ENCODE results near the gene SEMA5B. TPM values are rescaled to one million over a fixed set of nuclear protein-coding genes. Genes with fewer than 3 reads are reported as not detected.
A peak's percentile ranks its signal among the peaks of the same experiment; 100 is the strongest.

The SEMA5B gene
- polyA plus RNA-seq, 1 of the 3 experiments (the other 2 are of a cell fraction), result 0.43 TPM

DNA sequence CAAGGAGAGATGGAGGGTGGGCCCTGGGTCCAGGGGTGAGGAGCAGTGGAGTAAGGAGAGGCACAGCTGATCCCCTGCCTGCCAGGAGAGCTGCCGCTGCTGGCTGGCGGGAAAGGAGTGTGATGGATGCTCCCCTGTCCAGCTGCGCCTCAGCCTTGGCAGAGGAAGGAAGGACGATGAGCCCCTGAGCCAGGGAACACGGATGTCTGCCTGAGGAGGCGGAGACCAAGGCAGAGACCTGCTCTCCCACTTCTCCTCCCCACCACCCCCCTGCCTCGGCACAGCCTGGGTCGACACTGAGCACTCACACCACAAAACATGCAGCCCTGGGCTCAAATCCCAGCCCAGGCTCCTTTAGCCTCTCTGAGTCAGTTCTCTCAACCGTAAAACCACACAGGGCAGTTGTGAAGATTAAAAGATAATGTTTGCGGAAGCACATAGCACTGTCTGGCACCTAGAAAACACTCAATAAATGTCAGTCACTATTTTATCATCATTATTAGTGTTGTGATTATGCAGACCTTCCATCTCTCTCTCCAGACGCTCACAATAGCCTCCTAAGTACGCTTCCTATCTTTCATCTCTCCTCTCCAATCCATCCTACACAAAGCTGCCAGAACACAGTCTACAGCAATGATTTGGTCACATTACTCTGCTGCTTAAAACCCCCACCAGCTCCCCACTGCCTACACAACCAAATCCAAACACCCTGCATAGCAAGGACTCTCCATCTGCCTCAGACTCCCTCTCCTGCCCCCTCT lies 52.2 kb downstream of the SEMA5B start (continued):
- TF ChIP-seq, protein P1, sequence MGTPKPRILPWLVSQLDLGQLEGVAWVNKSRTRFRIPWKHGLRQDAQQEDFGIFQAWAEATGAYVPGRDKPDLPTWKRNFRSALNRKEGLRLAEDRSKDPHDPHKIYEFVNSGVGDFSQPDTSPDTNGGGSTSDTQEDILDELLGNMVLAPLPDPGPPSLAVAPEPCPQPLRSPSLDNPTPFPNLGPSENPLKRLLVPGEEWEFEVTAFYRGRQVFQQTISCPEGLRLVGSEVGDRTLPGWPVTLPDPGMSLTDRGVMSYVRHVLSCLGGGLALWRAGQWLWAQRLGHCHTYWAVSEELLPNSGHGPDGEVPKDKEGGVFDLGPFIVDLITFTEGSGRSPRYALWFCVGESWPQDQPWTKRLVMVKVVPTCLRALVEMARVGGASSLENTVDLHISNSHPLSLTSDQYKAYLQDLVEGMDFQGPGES (IDR thresholded peaks at IDR 0.05; ENCODE audit: low read depth, low read length), result no peak
- TF ChIP-seq SIN3A (IDR thresholded peaks at IDR 0.05; ENCODE audit: borderline replicate concordance, low read depth, low read length), result peak; percentile 70; the same call in 1 of the 2 replicates
- peak; percentile 62; the same call in 1 of the 2 replicates for TF ChIP-seq FOXM1 (IDR thresholded peaks at IDR 0.05; ENCODE audit: low read depth)
- peak; percentile 100 for TF ChIP-seq RCOR1 (IDR thresholded peaks at IDR 0.05; ENCODE audit: low read length)
- 0 out of 2 replicates have a peak, but pooled peaks have one; percentile 50 for TF ChIP-seq ELF1 (IDR thresholded peaks at IDR 0.05)
- no peak; the same call in 1 of the 2 replicates for TF ChIP-seq TAF1 (IDR thresholded peaks at IDR 0.05; ENCODE audit: borderline replicate concordance, low read depth, low read length)
- no peak for TF ChIP-seq EZH2phosphoT487 (IDR thresholded peaks at IDR 0.05; ENCODE audit: borderline replicate concordance, low read depth)
- no peak for TF ChIP-seq MEF2A (IDR thresholded peaks at IDR 0.05; ENCODE audit: borderline replicate concordance, low read depth)
- TF ChIP-seq, protein P2, sequence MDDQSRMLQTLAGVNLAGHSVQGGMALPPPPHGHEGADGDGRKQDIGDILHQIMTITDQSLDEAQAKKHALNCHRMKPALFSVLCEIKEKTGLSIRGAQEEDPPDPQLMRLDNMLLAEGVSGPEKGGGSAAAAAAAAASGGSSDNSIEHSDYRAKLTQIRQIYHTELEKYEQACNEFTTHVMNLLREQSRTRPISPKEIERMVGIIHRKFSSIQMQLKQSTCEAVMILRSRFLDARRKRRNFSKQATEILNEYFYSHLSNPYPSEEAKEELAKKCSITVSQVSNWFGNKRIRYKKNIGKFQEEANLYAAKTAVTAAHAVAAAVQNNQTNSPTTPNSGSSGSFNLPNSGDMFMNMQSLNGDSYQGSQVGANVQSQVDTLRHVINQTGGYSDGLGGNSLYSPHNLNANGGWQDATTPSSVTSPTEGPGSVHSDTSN (IDR thresholded peaks at IDR 0.05), result peak; percentile 96
- peak; percentile 89 for TF ChIP-seq NFIC (IDR thresholded peaks at IDR 0.05; ENCODE audit: borderline replicate concordance)
- peak; percentile 90 to 99 for TF ChIP-seq EP300 (IDR thresholded peaks at IDR 0.05; ENCODE audit: borderline replicate concordance in 1 of 2, low read depth in 1 of 2, low read length in 1 of 2)

DNA sequence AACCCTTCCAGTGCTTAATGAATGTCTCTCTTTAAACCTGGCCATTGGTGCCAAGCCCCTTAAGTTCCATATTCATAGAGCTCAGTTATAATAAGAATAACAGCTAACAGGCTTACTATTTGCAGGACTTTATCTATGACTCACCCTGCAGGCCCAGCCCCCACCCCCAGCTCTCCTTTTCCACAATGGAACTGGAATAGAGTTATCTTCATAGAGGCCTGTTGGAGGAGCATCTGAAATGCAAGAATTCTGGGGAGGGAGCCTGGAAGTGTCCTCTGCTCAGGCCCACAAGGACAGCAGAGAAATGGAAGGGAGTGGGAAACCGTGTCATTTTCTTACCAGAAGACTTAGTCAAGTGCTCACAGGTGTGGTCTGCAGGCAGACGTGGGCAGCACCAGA lies 52.8 kb downstream of the SEMA5B start:
- POLR2A ChIA-PET, result interaction anchor here (1.6 kb wide), 1 partner anchor 14 kb away, joined by 3 read pairs; no protein-coding TSS in a partner anchor
- no peak for DNase-seq

More for the DNA sequence above, 52.8 kb downstream of the SEMA5B start:
- H3K9me2 ChIP-seq, result no peaks in the 10 kb centered on the region
- peaks cover 24% of the 10 kb centered on the region for H3F3A ChIP-seq (replicated peaks; ENCODE audit: insufficient read depth)
- H3K79me2 ChIP-seq (ENCODE audit: insufficient read depth), result no peaks in the 10 kb centered on the region
- WGBS (ENCODE audit: low lambda C conversion rate), result 0% methylated on average over 1 of the region's 2 CpGs
- no peaks in the 10 kb centered on the region for H3K36me3 ChIP-seq (replicated peaks in 1 of 2; ENCODE audit: control insufficient read depth in 1 of 2, insufficient read depth in 2 of 2, low read length in 1 of 2)
- peak overlapping the region; percentile 83 for H3K4me2 ChIP-seq
- H4K20me1 ChIP-seq (ENCODE audit: insufficient read depth), result no peaks in the 10 kb centered on the region
- CTCF ChIA-PET, result interaction anchor here (0.6 to 5.0 kb wide), 9 partner anchors 9 to 54 kb away, joined by 3 to 45 read pairs (median 3); partner anchors contain the start of gene SEMA5B
- no peaks in the 10 kb centered on the region for H3K27me3 ChIP-seq (ENCODE audit: insufficient read depth)
- peak overlapping the region; percentile 30 to 51 for H3K4me3 ChIP-seq (ENCODE audit: low read depth in 2 of 2, low read length in 1 of 2)
- H3K27ac ChIP-seq (ENCODE audit: low read depth in 2 of 2, low read length in 1 of 2), result peak overlapping the region; percentile 90 to 97
- no peaks in the 10 kb centered on the region for H3K9me3 ChIP-seq
- H2AFZ ChIP-seq (ENCODE audit: low read depth), result 0 out of 2 replicates have a peak overlapping the region, but pooled peaks have one; percentile 18
- TF ChIP-seq, protein P2 (IDR thresholded peaks at IDR 0.05), result peak; percentile 54
- TF ChIP-seq, protein P3, sequence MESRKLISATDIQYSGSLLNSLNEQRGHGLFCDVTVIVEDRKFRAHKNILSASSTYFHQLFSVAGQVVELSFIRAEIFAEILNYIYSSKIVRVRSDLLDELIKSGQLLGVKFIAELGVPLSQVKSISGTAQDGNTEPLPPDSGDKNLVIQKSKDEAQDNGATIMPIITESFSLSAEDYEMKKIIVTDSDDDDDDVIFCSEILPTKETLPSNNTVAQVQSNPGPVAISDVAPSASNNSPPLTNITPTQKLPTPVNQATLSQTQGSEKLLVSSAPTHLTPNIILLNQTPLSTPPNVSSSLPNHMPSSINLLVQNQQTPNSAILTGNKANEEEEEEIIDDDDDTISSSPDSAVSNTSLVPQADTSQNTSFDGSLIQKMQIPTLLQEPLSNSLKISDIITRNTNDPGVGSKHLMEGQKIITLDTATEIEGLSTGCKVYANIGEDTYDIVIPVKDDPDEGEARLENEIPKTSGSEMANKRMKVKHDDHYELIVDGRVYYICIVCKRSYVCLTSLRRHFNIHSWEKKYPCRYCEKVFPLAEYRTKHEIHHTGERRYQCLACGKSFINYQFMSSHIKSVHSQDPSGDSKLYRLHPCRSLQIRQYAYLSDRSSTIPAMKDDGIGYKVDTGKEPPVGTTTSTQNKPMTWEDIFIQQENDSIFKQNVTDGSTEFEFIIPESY (IDR thresholded peaks at IDR 0.05; ENCODE audit: borderline replicate concordance, low read depth), result no peak
- TF ChIP-seq GATA2 (CRISPR knock-in tag; IDR thresholded peaks at IDR 0.05) (no peak), EP300 (IDR thresholded peaks at IDR 0.05; ENCODE audit: borderline replicate concordance in 1 of 2, low read depth in 1 of 2, low read length in 1 of 2) (peak; percentile 17 to 70; a peak in 2 of 4 replicates), RFX5 (IDR thresholded peaks at IDR 0.05; ENCODE audit: low read length) (no peak), TEAD4 (IDR thresholded peaks at IDR 0.05; ENCODE audit: borderline replicate concordance, insufficient read depth) (no peak), NFIC (IDR thresholded peaks at IDR 0.05; ENCODE audit: borderline replicate concordance) (peak; percentile 57), FOSL2 (IDR thresholded peaks at IDR 0.05; ENCODE audit: borderline replicate concordance, low read depth) (peak; percentile 96), JUND (IDR thresholded peaks at IDR 0.05) (peak; percentile 92), POLR2AphosphoS5 (IDR thresholded peaks at IDR 0.05; ENCODE audit: low read depth, low read length) (peak; percentile 20; the same call in 1 of the 2 replicates), NRF1 (IDR thresholded peaks at IDR 0.05; ENCODE audit: low read depth, low read length) (no peak), TCF12 (IDR thresholded peaks at IDR 0.05) (peak; percentile 79), MEF2A (IDR thresholded peaks at IDR 0.05; ENCODE audit: borderline replicate concordance, low read depth) (peak; percentile 77; the same call in 1 of the 2 replicates), SMC3 (IDR thresholded peaks at IDR 0.05; ENCODE audit: low read depth, low read length) (no peak)
- TF ChIP-seq, protein P4, sequence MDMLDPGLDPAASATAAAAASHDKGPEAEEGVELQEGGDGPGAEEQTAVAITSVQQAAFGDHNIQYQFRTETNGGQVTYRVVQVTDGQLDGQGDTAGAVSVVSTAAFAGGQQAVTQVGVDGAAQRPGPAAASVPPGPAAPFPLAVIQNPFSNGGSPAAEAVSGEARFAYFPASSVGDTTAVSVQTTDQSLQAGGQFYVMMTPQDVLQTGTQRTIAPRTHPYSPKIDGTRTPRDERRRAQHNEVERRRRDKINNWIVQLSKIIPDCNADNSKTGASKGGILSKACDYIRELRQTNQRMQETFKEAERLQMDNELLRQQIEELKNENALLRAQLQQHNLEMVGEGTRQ (IDR thresholded peaks at IDR 0.05; ENCODE audit: borderline replicate concordance, low read depth, low read length), result no peak
- TF ChIP-seq, protein P1 (IDR thresholded peaks at IDR 0.05; ENCODE audit: low read depth, low read length), result no peak
- H3K4me1 ChIP-seq (ENCODE audit: control insufficient read depth in 1 of 2, insufficient read depth in 2 of 2, low read depth in 1 of 2, low read length in 1 of 2), result peaks cover 50 to 64% of the 10 kb centered on the region in 2 experiments
- peak overlapping the region; percentile 67 for H3K9ac ChIP-seq
